ENCODE results near the gene FLOT2.

The FLOT2 gene

GRCh38 chr17:28896884-28897768 is at the start of gene FLOT2:
TSS of gene FLOT2 (minus strand) at chr17:28897733. CDS start at chr17:28897574, 159 bp downstream.
- Histone ChIP-seq H3K27ac (peak within 1 kb of the TSS; percentile 85), H3K36me3 (ENCODE audit: insufficient read depth, low read length) (peaks cover 11% of the 10 kb centered on the region), H3K4me3 (peak within 1 kb of the TSS; percentile 83), H3K9ac (ENCODE audit: insufficient read length) (peak within 1 kb of the TSS; percentile 71), H3K9me3 (ENCODE audit: low read depth, low read length) (no peaks in the 10 kb centered on the region)
- TF ChIP-seq EZH2 (IDR thresholded peaks at IDR 0.05), result no peak
- peak; percentile 65 for TF ChIP-seq POLR2AphosphoS5 (IDR thresholded peaks at IDR 0.05; ENCODE audit: borderline replicate concordance, low read depth, low read length)
- peak; percentile 75 for TF ChIP-seq FOXP2 (optimal IDR thresholded peaks at IDR 0.05; ENCODE audit: control extremely low read depth, extremely low read length, insufficient read depth)
- DNase-seq (ENCODE audit: low read depth, low spot score), result no peak

GRCh38 chr17:28946239-28946638 is 48.7 kb upstream of the FLOT2 start:
- peak overlapping the region; percentile 28; the same call in 1 of the 2 replicates for H3K4me3 ChIP-seq

GRCh38 chr17:28944862-28945741 is 47.6 kb upstream of the FLOT2 start:
- DNase-seq (ENCODE audit: low read depth, low spot score), result no peak
- Histone ChIP-seq H3K27ac (0 out of 2 replicates have a peak overlapping the region, but pooled peaks have one; percentile 16), H3K9me3 (ENCODE audit: low read depth, low read length) (no peaks in the 10 kb centered on the region), H3K4me3 (no peak overlapping the region), H3K9ac (ENCODE audit: insufficient read length) (no peak overlapping the region), H3K36me3 (ENCODE audit: insufficient read depth, low read length) (peaks cover 42% of the 10 kb centered on the region)
- TF ChIP-seq EZH2 (IDR thresholded peaks at IDR 0.05) (no peak), POLR2AphosphoS5 (IDR thresholded peaks at IDR 0.05; ENCODE audit: borderline replicate concordance, low read depth, low read length) (no peak), FOXP2 (optimal IDR thresholded peaks at IDR 0.05; ENCODE audit: control extremely low read depth, extremely low read length, insufficient read depth) (no peak)

More at GRCh38 chr17:28946239-28946638, 48.7 kb upstream of the FLOT2 start:
- Histone ChIP-seq H3K9ac (ENCODE audit: insufficient read length) (no peak overlapping the region), H3K9me3 (ENCODE audit: low read depth, low read length) (no peaks in the 10 kb centered on the region), H3K36me3 (ENCODE audit: insufficient read depth, low read length) (peaks cover 42% of the 10 kb centered on the region), H3K27ac (peak overlapping the region; percentile 5; the same call in 1 of the 2 replicates)
- no peak for DNase-seq (ENCODE audit: low read depth, low spot score)
- TF ChIP-seq FOXP2 (optimal IDR thresholded peaks at IDR 0.05; ENCODE audit: control extremely low read depth, extremely low read length, insufficient read depth) (no peak), EZH2 (IDR thresholded peaks at IDR 0.05) (no peak), POLR2AphosphoS5 (IDR thresholded peaks at IDR 0.05; ENCODE audit: borderline replicate concordance, low read depth, low read length) (no peak)

- DNase-seq (ENCODE audit: low read depth, low spot score), result no peak
- Histone ChIP-seq H3K9ac (ENCODE audit: insufficient read length) (no peak overlapping the region), H3K36me3 (ENCODE audit: insufficient read depth, low read length) (peaks cover 42% of the 10 kb centered on the region), H3K9me3 (ENCODE audit: low read depth, low read length) (no peaks in the 10 kb centered on the region), H3K27ac (no peak overlapping the region), H3K4me3 (no peak overlapping the region)
- TF ChIP-seq POLR2AphosphoS5 (IDR thresholded peaks at IDR 0.05; ENCODE audit: borderline replicate concordance, low read depth, low read length) (no peak), FOXP2 (optimal IDR thresholded peaks at IDR 0.05; ENCODE audit: control extremely low read depth, extremely low read length, insufficient read depth) (no peak), EZH2 (IDR thresholded peaks at IDR 0.05) (no peak)
Observed at GRCh38 chr17:28944343-28944742, 46.8 kb upstream of the FLOT2 start.

GRCh38 chr17:28942925-28943324 is 45.4 kb upstream of the FLOT2 start:
- Histone ChIP-seq H3K27ac (no peak overlapping the region), H3K36me3 (ENCODE audit: insufficient read depth, low read length) (peaks cover 35% of the 10 kb centered on the region)

GRCh38 chr17:28941251-28941650 is 43.7 kb upstream of the FLOT2 start:
- Histone ChIP-seq H3K9ac (ENCODE audit: insufficient read length) (no peak overlapping the region), H3K27ac (no peak overlapping the region), H3K9me3 (ENCODE audit: low read depth, low read length) (no peaks in the 10 kb centered on the region), H3K36me3 (ENCODE audit: insufficient read depth, low read length) (peaks cover 28% of the 10 kb centered on the region), H3K4me3 (no peak overlapping the region)
- no peak for DNase-seq (ENCODE audit: low read depth, low spot score)
- TF ChIP-seq POLR2AphosphoS5 (IDR thresholded peaks at IDR 0.05; ENCODE audit: borderline replicate concordance, low read depth, low read length) (no peak), FOXP2 (optimal IDR thresholded peaks at IDR 0.05; ENCODE audit: control extremely low read depth, extremely low read length, insufficient read depth) (no peak), EZH2 (IDR thresholded peaks at IDR 0.05) (no peak)

More at GRCh38 chr17:28942925-28943324, 45.4 kb upstream of the FLOT2 start:
- Histone ChIP-seq H3K4me3 (no peak overlapping the region), H3K9me3 (ENCODE audit: low read depth, low read length) (no peaks in the 10 kb centered on the region), H3K9ac (ENCODE audit: insufficient read length) (no peak overlapping the region)
- TF ChIP-seq EZH2 (IDR thresholded peaks at IDR 0.05), result no peak
- no peak for TF ChIP-seq POLR2AphosphoS5 (IDR thresholded peaks at IDR 0.05; ENCODE audit: borderline replicate concordance, low read depth, low read length)
- TF ChIP-seq FOXP2 (optimal IDR thresholded peaks at IDR 0.05; ENCODE audit: control extremely low read depth, extremely low read length, insufficient read depth), result no peak
- DNase-seq (ENCODE audit: low read depth, low spot score), result no peak

- TF ChIP-seq EZH2 (IDR thresholded peaks at IDR 0.05), result no peak
- TF ChIP-seq POLR2AphosphoS5 (IDR thresholded peaks at IDR 0.05; ENCODE audit: borderline replicate concordance, low read depth, low read length), result no peak
- TF ChIP-seq FOXP2 (optimal IDR thresholded peaks at IDR 0.05; ENCODE audit: control extremely low read depth, extremely low read length, insufficient read depth), result no peak
- H3K9me3 ChIP-seq (ENCODE audit: low read depth, low read length), result no peaks in the 10 kb centered on the region
- H3K9ac ChIP-seq (ENCODE audit: insufficient read length), result no peak overlapping the region
- peaks cover 32% of the 10 kb centered on the region for H3K36me3 ChIP-seq (ENCODE audit: insufficient read depth, low read length)
- H3K4me3 ChIP-seq, result no peak overlapping the region
- no peak for DNase-seq (ENCODE audit: low read depth, low spot score)
- no peak overlapping the region for H3K27ac ChIP-seq
Observed at GRCh38 chr17:28940675-28941074, 43.1 kb upstream of the FLOT2 start.

- Histone ChIP-seq H3K9ac (ENCODE audit: insufficient read length) (no peak overlapping the region), H3K36me3 (ENCODE audit: insufficient read depth, low read length) (peaks cover 32% of the 10 kb centered on the region), H3K4me3 (no peak overlapping the region), H3K9me3 (ENCODE audit: low read depth, low read length) (no peaks in the 10 kb centered on the region), H3K27ac (peak overlapping the region; percentile 69; the same call in 1 of the 2 replicates)
- no peak for TF ChIP-seq POLR2AphosphoS5 (IDR thresholded peaks at IDR 0.05; ENCODE audit: borderline replicate concordance, low read depth, low read length)
- no peak for TF ChIP-seq FOXP2 (optimal IDR thresholded peaks at IDR 0.05; ENCODE audit: control extremely low read depth, extremely low read length, insufficient read depth)
- no peak for TF ChIP-seq EZH2 (IDR thresholded peaks at IDR 0.05)
- no peak for DNase-seq (ENCODE audit: low read depth, low spot score)
Observed at GRCh38 chr17:28940142-28940541, 42.6 kb upstream of the FLOT2 start.
